Right lobe of liver (tissue), 6 donors: ENCODE data around the gene FGF3. TPM values are rescaled to one million over a fixed set of nuclear protein-coding genes. Genes with fewer than 3 reads are reported as not detected.

Source experiments
- ATAC-seq, 4 donors: fragments of 200-7000 bp; cut with Tn5 transposase; one replicate each; pipeline ENCODE4 v1.9.1; 2020; ENCODE audit warnings: mild to moderate bottlenecking in 4 of 4, moderate library complexity in 4 of 4
- DNase-seq, 3 donors: peaks; one replicate each; pipeline ENCODE4 v3.0.0-alpha.2; 2020
- H3K27ac ChIP-seq, 3 donors: fragments of 200-600 bp; one replicate each; pipeline ENCODE4 v1.8.0; 2022
- H3K27me3 ChIP-seq, 2 donors: fragments of 200-600 bp; one replicate each; pipeline ENCODE4 v1.8.0; 2022
- H3K36me3 ChIP-seq, 4 donors: fragments of 200-600 bp; sonication (generic) in 1 of 4; one replicate each; pipeline versions ENCODE4 v1.5.1 to v1.8.0; 2017 to 2022; ENCODE audit warnings: control low read depth in 1 of 4
- H3K4me1 ChIP-seq, 4 donors: fragments of 200-600 bp; sonication (generic) in 1 of 4; one replicate each; pipeline versions ENCODE4 v1.5.1 to v1.8.0; 2017 to 2022; ENCODE audit warnings: control low read depth in 1 of 4
- H3K4me3 ChIP-seq, 3 donors: fragments of 200-600 bp; one replicate each; pipeline ENCODE4 v1.8.0; 2022
- H3K9me3 ChIP-seq, 4 donors: fragments of 200-600 bp; sonication (generic) in 1 of 4; one replicate each; pipeline versions ENCODE4 v1.5.1 to v1.8.0; 2017 to 2022; ENCODE audit warnings: control low read depth in 1 of 4
- POLR2A ChIP-seq: fragments of 450-650 bp; IDR thresholded peaks from one replicate; pipeline ENCODE4 v1.6.1; 2017; ENCODE audit warnings: antibody characterized with exemption, mild to moderate bottlenecking
- WGBS: methylation state at CpG from one replicate; pipeline ENCODE4 v1.1.6; 2018; ENCODE audit warnings: low coverage, low lambda C conversion rate; ENCODE audit not compliant: insufficient coverage; ENCODE audit errors: missing lambda C conversion rate; 5-methylcytosine and 5-hydroxymethylcytosine counted together
- intact Hi-C, 2 donors: fragments of 100-400 bp; cut with DNase I; formaldehyde crosslinking; loops; one replicate each; pipeline versions ENCODE4 v1.11.2 to v1.14.1; 2022
- total RNA-seq, 6 experiments: library from RNA; depleted of rRNA in 2 of 6; stranded (reverse); fragments of >200 nt in 2 of 6; fragmentation: NEBNext Ultra II Directional in 3 of 6; extraction: Animal tissue kit (Norgen Biotek cat#: 25700) in 3 of 6; gene quantifications; one replicate each; pipeline versions ENCODE4 v1.1.0 to v1.2.4, GENCODE V29; 2016 to 2023
- TF ChIP-seq, protein P1 (sequence below), 4 donors: fragments of 200-600 bp in 3 of 4; fragments of 450-650 bp in 1 of 4; IDR thresholded peaks; one replicate each; pipeline versions ENCODE4 v1.5.1 to v1.8.0; 2016 to 2022; ENCODE audit warnings: antibody characterized with exemption in 4 of 4, mild to moderate bottlenecking in 2 of 4
- donor health status: DM: no; HTN: yes; CAD: no.
- donor health status: DM: no; HTN: no; CAD: no.
- donor health status: DM: no; HTN: no; CAD: no.
- donor health status: DM: no; HTN: yes; CAD: no.
- donor health status: DM: no; HTN: yes; CAD: no.

Gene FGF3
- total RNA-seq, 6 experiments from 2014 or later, result not detected

DNA sequence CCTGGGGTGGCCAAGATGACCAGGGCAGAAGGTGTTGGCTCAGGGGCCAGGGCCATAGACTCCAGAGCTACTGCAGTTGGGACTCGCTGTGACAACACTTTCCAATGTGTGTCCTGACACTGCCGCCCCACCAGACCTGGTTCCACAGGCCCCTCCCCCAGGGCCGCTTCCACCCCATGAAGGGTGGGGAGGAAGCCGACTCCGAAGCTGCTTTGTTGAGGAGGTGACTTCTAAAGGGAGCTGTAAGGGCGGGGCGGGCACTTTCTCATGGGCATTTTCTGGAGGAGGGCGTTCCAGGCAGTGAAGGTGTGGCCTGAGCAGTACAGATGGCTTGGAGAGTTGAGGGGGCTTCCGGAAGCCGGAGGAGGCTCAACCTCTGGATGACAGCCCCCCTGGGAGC is 6.3 kb downstream of the FGF3 start:
- DNase-seq (no peak), ATAC-seq (no peak)
- Histone ChIP-seq H3K27me3 (peaks cover 5 to 19% of the 10 kb centered on the region in 2 donors), H3K27ac (no peak overlapping the region), H3K4me3 (no peak overlapping the region), H3K4me1 (peaks cover 0 to 5% (median 0%) of the 10 kb centered on the region in 4 donors), H3K9me3 (no peaks in the 10 kb centered on the region), H3K36me3 (no peaks in the 10 kb centered on the region)
- 60% methylated on average over 3 of the region's 10 CpGs for WGBS
- intact Hi-C loops, result no loop called here
- TF ChIP-seq, protein P1, sequence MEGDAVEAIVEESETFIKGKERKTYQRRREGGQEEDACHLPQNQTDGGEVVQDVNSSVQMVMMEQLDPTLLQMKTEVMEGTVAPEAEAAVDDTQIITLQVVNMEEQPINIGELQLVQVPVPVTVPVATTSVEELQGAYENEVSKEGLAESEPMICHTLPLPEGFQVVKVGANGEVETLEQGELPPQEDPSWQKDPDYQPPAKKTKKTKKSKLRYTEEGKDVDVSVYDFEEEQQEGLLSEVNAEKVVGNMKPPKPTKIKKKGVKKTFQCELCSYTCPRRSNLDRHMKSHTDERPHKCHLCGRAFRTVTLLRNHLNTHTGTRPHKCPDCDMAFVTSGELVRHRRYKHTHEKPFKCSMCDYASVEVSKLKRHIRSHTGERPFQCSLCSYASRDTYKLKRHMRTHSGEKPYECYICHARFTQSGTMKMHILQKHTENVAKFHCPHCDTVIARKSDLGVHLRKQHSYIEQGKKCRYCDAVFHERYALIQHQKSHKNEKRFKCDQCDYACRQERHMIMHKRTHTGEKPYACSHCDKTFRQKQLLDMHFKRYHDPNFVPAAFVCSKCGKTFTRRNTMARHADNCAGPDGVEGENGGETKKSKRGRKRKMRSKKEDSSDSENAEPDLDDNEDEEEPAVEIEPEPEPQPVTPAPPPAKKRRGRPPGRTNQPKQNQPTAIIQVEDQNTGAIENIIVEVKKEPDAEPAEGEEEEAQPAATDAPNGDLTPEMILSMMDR (IDR thresholded peaks at IDR 0.05), result no peak
- TF ChIP-seq POLR2A, result no peak

DNA sequence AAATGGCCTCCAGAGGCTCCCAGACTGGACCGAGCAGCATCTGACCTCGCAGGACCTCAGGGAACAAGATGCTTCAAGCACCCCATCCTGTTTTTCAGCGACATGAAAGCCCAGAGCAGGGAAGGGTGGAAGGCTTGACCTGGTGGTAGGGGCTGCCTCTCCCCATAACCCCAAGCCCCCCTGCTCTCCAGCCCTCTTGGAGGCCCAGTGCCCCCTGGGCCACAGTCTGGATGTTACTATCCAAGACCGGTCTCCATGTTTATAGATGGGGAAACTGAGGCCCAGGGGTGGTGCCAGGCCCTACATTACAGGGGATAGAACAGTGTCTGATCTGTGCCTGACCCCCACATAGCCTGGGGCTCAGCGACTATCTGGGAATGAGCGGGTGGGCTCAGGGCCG is 7.0 kb downstream of the FGF3 start:
- Histone ChIP-seq H3K36me3 (no peaks in the 10 kb centered on the region), H3K4me1 (peaks cover 0 to 5% (median 0%) of the 10 kb centered on the region in 4 donors), H3K27me3 (peaks cover 5 to 12% of the 10 kb centered on the region in 2 donors), H3K9me3 (no peaks in the 10 kb centered on the region), H3K27ac (no peak overlapping the region), H3K4me3 (no peak overlapping the region)
- no CpG with 5 or more reads among the region's 7 CpGs for WGBS
- intact Hi-C loops, result no loop called here
- no peak for DNase-seq
- TF ChIP-seq, protein P1 (IDR thresholded peaks at IDR 0.05), result no peak
- no peak for TF ChIP-seq POLR2A
- ATAC-seq, result no peak

DNA sequence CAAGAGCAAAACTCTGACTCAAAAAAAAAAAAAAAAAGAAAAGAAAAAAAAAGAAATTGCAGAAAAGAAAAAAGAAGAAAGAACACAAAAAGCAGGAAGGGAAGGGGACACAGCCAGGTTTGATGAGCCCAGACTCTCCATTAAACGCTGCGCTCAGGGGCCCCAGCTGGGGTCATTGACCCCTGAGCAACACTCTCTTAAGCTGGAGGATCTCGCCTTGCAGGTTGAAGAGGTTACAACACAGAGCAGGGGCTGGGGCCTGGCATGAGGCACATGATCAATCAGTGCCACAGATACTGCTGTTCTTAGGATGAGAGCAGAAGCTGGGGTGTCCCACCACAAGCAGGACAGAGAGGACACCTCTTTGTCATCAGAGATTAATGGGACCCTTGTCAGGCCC is 7.8 kb downstream of the FGF3 start:
- Histone ChIP-seq H3K27me3 (peaks cover 5 to 9% of the 10 kb centered on the region in 2 donors), H3K36me3 (no peaks in the 10 kb centered on the region), H3K27ac (no peak overlapping the region), H3K9me3 (no peaks in the 10 kb centered on the region), H3K4me3 (no peak overlapping the region), H3K4me1 (peaks cover 0 to 5% (median 0%) of the 10 kb centered on the region in 4 donors)
- intact Hi-C loops, result no loop called here
- ATAC-seq (no peak), DNase-seq (no peak)
- 20% methylated on average over 3 of the region's 3 CpGs for WGBS
- no peak for TF ChIP-seq POLR2A
- TF ChIP-seq, protein P1 (IDR thresholded peaks at IDR 0.05), result no peak

DNA sequence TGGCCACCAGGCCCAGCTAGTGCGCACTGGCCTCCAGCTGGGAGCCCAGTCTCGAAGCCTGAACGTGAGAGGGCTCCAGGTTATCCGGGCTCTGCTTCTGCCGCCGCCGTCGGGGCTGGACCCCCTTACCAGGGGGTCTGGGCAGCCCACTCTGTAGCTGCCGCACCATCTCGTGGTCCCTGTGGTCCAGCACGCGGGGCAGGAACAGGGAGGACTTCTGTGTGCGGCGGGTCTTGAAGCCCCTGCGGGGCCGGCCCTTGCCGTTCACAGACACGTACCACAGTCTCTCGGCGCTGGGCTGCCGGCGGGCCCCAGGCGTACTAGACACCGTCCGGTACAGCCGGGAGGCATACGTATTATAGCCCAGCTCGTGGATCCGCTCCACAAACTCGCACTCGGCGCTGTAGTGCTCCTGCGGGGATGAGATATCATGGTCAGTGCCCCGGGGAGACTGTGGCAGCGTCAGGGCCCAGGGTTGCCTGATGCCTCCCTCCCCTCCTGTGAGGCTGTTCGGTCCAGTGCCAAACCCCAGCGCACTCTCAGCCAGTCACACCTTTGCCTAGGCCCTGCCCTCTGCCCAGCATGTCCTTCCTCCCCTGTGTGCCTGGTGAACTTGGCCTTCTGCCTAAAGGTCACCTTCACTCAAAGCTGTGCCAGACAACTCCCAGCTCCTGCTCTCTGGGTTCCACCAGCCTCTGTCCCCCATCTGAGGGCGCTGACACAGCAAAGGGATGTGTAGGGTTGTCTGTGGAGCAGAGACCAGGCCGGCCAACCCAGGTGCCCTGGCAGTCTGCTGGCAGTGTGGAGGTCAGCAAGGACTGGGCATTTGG is 8.7 kb downstream of the FGF3 start:
- H3K9me3 ChIP-seq, result no peaks in the 10 kb centered on the region
- intact Hi-C loops, result no loop called here
- no peaks in the 10 kb centered on the region for H3K27me3 ChIP-seq
- DNase-seq (peak; percentile 59 to 85 (median 80)), ATAC-seq (peak; percentile 87 to 94 (median 91))
- H3K27ac ChIP-seq, result no peak overlapping the region
- H3K4me3 ChIP-seq, result no peak overlapping the region
- 100% methylated on average over 2 of the region's 39 CpGs for WGBS
- TF ChIP-seq, protein P1 (IDR thresholded peaks at IDR 0.05), result no peak
- TF ChIP-seq POLR2A, result no peak
- H3K4me1 ChIP-seq, result peaks cover 0 to 5% (median 0%) of the 10 kb centered on the region in 4 donors
- H3K36me3 ChIP-seq, result no peaks in the 10 kb centered on the region
